PFSK-1 (cell line): ENCODE results near the gene CFAP70.

Source experiments
- FOXP2 ChIP-seq: optimal IDR thresholded peaks from 2 replicates; pipeline ENCODE3; 2011; ENCODE audit warnings: borderline replicate concordance, control low read depth, inconsistent platforms; ENCODE audit not compliant: insufficient read depth; ENCODE audit errors: extremely low read length, extremely low read depth
- REST ChIP-seq, 2 experiments: IDR thresholded peaks; 2 replicates each; pipeline versions ENCODE4 v1.6.1 to v1.8.0; 2011 to 2012; ENCODE audit warnings: low read depth in 2 of 2, low read length in 2 of 2, control low read depth in 1 of 2, inconsistent platforms in 1 of 2, mild to moderate bottlenecking in 1 of 2, moderate library complexity in 1 of 2; ENCODE audit not compliant: insufficient read depth in 1 of 2
- TAF1 ChIP-seq: IDR thresholded peaks from 2 replicates; pipeline ENCODE4 v1.6.1; 2012; ENCODE audit warnings: low read length, control low read depth, borderline replicate concordance; ENCODE audit not compliant: insufficient read depth

- TF ChIP-seq REST (IDR thresholded peaks at IDR 0.05; ENCODE audit: insufficient read depth in 1 of 2, low read depth in 2 of 2, low read length in 2 of 2) (peak in 1 of 2 experiments; percentile 65; a peak in 2 of 4 replicates), TAF1 (no peak), FOXP2 (no peak)
These were observed 48.2 kb downstream of the CFAP70 start for GRCh38 chr10:73310475-73310874.
